ENCODE data around the gene NACAD.

DNA sequence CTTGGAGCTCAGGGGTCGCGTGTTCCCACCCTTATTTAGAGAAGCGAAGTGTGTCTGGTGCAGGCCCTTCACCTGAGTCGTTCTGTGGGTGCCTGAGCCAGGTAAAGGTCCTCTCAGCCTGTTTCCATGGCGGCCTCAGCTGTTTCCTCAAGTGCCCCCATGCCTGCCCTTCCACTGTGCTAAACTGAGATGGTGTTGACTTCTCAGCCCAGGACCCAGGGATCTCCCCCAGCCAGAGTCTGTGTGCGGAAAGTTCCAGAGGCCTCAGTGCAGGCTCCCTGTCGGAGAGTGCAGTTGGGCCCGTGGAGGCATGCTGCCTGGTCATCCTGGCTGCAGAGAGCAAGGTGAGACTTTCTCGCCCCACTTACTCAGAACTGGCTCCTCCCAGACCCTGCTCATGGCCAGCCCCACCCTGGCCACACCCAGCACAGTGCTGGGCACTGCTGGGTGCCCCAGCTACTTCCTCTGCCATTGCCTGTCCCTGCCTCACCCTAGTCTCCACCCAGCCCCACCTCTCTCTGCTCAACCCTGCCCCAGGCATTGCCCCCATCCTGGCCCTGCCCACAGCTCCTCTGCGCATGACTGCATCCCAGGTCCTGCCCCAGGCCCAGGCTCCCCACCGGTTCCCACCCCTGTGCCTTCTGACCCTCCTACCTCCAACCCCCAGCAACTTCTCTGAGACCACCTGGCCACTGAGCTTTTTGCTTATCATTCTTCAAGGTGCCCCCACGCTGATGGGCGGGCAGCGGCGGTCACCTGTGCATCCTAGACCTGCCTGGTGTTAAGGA lies 20.3 kb downstream of the NACAD start:
- TF ChIP-seq EZH2 (IDR thresholded peaks at IDR 0.05; ENCODE audit: borderline replicate concordance) (no peak), EZH2phosphoT487 (IDR thresholded peaks at IDR 0.05; ENCODE audit: low read depth, severe bottlenecking, unreplicated experiment) (no peak)
- TF ChIP-seq, protein P1, sequence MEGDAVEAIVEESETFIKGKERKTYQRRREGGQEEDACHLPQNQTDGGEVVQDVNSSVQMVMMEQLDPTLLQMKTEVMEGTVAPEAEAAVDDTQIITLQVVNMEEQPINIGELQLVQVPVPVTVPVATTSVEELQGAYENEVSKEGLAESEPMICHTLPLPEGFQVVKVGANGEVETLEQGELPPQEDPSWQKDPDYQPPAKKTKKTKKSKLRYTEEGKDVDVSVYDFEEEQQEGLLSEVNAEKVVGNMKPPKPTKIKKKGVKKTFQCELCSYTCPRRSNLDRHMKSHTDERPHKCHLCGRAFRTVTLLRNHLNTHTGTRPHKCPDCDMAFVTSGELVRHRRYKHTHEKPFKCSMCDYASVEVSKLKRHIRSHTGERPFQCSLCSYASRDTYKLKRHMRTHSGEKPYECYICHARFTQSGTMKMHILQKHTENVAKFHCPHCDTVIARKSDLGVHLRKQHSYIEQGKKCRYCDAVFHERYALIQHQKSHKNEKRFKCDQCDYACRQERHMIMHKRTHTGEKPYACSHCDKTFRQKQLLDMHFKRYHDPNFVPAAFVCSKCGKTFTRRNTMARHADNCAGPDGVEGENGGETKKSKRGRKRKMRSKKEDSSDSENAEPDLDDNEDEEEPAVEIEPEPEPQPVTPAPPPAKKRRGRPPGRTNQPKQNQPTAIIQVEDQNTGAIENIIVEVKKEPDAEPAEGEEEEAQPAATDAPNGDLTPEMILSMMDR (IDR thresholded peaks at IDR 0.05; ENCODE audit: poor library complexity) = no peak
